T-helper 17 cell (primary cell): ENCODE results near the gene SH3TC1. TPM values are rescaled to one million over a fixed set of nuclear protein-coding genes. Genes with fewer than 3 reads are reported as not detected.
A peak's percentile ranks its signal among the peaks of the same experiment; 100 is the strongest.

Experiments
- ATAC-seq: fragments of 150-1000 bp; cut with Tn5 transposase; 2 replicates; pipeline ENCODE4 v1.10.0; 2021; ENCODE audit warnings: mild to moderate bottlenecking, moderate library complexity
- DNase-seq, 3 donors: peaks; one replicate each; pipeline versions ENCODE4 v3.0.0 to v3.0.0-alpha.2; 2020 to 2021
- H3K9me3 ChIP-seq: one replicate; pipeline ENCODE4 v1.7.0; 2013; ENCODE audit warnings: low read length, mild to moderate bottlenecking; ENCODE audit not compliant: control insufficient read depth, poor library complexity, severe bottlenecking
- H3K27ac Mint-ChIP-seq: one replicate; pipeline ENCODE4 v1.8.0; 2022; ENCODE audit warnings: mild to moderate bottlenecking, moderate library complexity, mixed read lengths
- H3K27me3 Mint-ChIP-seq: one replicate; pipeline ENCODE4 v1.8.0; 2022; ENCODE audit warnings: mixed read lengths
- H3K36me3 Mint-ChIP-seq: one replicate; pipeline ENCODE4 v1.8.0; 2022; ENCODE audit warnings: low read depth, mixed read lengths
- H3K4me1 Mint-ChIP-seq: one replicate; pipeline ENCODE4 v1.8.0; 2022; ENCODE audit warnings: mild to moderate bottlenecking, mixed read lengths
- H3K4me3 Mint-ChIP-seq: one replicate; pipeline ENCODE4 v1.8.0; 2022; ENCODE audit warnings: mild to moderate bottlenecking, moderate library complexity, mixed read lengths
- total RNA-seq, 4 donors: library from RNA in 2 of 4; stranded (reverse) in 2 of 4; gene quantifications; one replicate each; pipeline ENCODE4 v1.2.3 and lab custom pipeline; 2022 to 2026

The SH3TC1 gene
- total RNA-seq, 2 donors from 2014 or later: 134 TPM

DNA sequence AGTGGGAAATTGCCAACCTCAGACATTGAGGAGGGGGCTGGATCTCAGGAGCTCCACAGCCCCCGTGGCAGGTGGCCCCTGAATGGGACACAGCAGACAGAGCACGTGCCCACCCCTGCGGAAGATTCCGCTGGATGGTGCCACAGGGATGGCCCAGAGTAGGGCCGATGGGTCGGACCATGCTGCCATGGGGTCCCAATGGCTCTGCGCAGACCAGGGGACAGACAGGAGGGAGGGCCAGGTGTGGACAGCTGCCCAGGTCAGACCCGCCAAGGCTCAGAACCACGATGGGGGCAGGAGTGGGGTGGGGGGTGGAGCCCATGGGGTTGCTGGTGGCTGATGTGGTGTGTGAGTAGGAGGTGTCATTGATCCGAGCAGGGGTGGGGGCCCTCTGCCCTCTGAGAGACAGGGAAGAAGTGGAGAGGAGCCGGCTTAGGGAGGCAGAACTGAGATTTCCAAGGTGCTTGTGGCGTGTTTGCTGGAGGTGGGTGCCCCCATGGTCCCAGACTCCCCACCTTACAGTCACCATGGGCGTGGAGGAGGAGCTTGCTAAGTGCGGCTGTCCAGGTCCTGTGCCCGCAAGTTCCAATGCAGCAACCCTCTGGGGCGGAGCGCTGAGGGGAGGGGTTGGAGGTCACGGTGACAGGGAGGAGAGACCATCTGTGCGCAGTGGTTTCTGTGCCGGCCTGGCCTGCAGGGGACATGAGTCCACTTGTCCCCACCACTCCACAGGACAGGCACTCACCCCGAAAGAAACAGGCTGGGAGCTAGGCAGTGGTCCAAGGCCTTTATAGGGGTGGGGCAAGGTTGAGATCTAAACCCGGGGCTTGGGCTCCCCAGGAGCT, 12.9 kb downstream of the SH3TC1 start:
- Mint-ChIP-seq H3K27me3 (no peaks in the 10 kb centered on the region), H3K4me1 (peaks cover 2% of the 10 kb centered on the region), H3K4me3 (no peak overlapping the region), H3K36me3 (peaks cover 4% of the 10 kb centered on the region), H3K27ac (peak overlapping the region; percentile 21)
- no peak for ATAC-seq
- H3K9me3 ChIP-seq: no peaks in the 10 kb centered on the region
- DNase-seq: no peak

DNA sequence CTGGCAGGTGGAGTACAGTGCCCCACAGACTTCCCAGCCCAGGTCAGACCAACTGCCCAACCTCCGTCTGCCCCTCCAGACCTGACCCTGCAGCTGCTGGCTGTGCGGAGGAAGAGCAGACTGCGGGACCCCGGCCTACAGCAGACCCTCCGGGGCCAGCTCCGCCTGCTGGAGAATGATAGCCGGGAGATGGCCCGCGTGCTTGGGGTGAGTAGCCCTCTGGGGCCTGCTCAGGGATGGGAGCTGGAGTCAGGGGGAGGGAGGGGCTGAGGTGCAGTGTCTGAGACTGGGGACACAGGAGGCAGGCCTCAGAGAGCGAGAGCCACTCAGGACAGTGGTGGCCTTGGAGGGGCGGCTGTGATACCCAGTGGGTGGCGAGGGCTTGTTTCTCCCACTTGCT, 13.5 kb downstream of the SH3TC1 start:
- H3K4me1 Mint-ChIP-seq: peaks cover 2% of the 10 kb centered on the region
- no peaks in the 10 kb centered on the region for H3K27me3 Mint-ChIP-seq
- H3K36me3 Mint-ChIP-seq: peaks cover under 1% of the 10 kb centered on the region
- no peak for DNase-seq
- no peak overlapping the region for H3K4me3 Mint-ChIP-seq
- no peaks in the 10 kb centered on the region for H3K9me3 ChIP-seq
- ATAC-seq: no peak
- peak overlapping the region; percentile 21 for H3K27ac Mint-ChIP-seq

DNA sequence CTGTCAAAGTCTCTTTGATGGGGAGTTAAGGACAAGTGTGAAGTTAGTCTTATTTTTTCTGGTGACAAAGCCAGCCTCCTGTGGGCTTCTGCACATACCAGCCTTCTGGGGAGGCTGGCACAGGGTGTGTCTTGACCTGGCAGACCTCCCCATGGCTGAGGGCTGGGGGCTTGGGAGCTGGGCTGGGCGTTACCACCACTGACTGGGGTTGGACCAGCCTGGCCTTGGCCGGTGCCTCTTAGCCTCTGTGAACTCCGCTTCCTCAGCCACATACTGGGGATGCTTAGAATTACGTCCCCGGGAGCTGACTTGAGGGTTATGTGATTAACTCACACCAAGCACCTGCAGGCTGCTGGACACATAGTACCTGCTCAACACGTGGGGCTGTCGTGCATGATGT, 14.0 kb downstream of the SH3TC1 start:
- DNase-seq (no peak), ATAC-seq (no peak)
- H3K4me3 Mint-ChIP-seq: no peak overlapping the region
- H3K27ac Mint-ChIP-seq: peak overlapping the region; percentile 83
- no peaks in the 10 kb centered on the region for H3K9me3 ChIP-seq
- H3K4me1 Mint-ChIP-seq: peaks cover 3% of the 10 kb centered on the region
- no peaks in the 10 kb centered on the region for H3K36me3 Mint-ChIP-seq
- no peaks in the 10 kb centered on the region for H3K27me3 Mint-ChIP-seq

DNA sequence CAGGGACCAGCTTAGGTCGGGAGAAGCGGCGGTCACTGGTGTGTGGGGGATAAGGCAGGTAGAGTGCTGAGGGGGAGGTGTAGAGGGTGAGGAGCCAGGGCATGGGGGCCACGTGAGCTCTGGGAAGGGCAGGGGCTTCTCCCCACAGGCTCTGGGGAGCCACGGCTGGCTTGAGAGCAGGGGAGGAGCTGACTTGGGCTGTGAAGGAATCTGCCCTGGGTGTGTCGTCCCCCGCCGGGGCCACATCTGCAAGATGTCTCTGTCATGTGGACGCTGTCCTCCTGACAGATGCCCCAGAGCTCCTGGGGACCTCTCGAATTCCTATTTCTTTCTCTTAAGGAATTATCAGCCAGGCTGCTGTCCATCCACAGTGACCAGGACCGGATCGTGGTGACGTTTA, 15.0 kb downstream of the SH3TC1 start:
- ATAC-seq (no peak), DNase-seq (no peak)
- Mint-ChIP-seq H3K4me1 (peaks cover 4% of the 10 kb centered on the region), H3K27me3 (no peaks in the 10 kb centered on the region), H3K27ac (peak overlapping the region; percentile 83), H3K4me3 (no peak overlapping the region), H3K36me3 (no peaks in the 10 kb centered on the region)
- no peaks in the 10 kb centered on the region for H3K9me3 ChIP-seq

DNA sequence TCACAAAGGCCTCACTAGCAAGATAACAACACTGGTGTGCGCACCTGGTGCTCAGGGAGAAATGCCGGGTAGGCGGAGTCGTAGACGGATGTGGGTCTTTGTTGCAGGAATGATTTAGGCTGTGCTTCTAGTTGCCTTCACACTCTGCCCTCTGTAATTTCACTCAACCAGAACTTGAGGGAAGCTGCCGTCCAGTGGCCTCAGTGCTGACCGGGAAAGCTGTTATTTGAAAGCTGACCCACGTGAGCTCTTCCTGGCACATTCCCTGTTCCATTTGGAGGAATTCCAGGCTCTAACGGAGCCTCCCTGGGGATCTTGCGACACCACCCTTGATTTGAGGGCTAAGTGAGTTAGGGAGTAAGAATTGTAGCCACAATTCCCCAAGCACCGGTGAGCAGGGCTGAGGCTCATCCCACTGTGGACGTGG, 15.9 kb downstream of the SH3TC1 start:
- DNase-seq (no peak), ATAC-seq (no peak)
- peak overlapping the region; percentile 25 for H3K4me3 Mint-ChIP-seq
- peaks cover 3% of the 10 kb centered on the region for H3K36me3 Mint-ChIP-seq
- no peak overlapping the region for H3K27ac Mint-ChIP-seq
- H3K4me1 Mint-ChIP-seq: peaks cover 7% of the 10 kb centered on the region
- H3K9me3 ChIP-seq: no peaks in the 10 kb centered on the region
- H3K27me3 Mint-ChIP-seq: no peaks in the 10 kb centered on the region

DNA sequence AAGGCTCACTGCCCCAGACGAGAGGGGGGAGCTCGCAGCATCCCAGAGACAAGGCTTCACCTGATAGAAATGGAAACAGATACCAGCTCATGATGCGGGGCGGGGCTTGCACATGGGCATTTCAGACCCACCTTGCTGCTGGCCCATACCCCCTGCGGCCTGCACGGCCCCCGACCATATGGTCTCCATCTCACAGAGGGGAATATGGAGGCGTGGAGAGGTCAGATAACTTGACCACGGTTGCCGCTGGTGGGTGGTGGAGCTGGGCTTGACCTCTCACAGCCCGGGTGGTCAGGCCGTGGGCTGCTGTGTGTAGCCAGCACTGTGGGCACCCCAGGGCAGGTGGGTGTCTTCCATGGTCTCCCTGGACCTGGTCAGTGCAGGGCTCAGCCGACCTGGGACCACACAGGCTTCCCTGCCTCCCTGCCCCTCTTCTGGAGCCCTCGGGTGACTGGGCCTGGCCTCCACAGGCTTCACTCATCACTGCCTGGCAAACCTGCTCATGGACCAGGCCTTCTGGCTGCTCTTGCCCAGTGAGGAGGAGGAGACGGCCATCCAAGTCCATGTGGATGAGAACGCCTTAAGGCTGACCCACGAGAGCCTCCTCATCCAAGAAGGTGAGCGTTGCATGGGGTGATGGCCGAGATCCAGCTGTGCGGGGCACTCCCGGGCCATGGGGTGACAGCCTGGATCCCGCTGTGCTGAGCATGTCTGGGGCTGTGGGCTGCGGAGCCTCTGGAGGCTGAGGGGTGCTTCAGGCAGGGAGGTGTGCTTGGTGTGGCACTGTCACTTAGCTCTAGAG, 16.8 kb downstream of the SH3TC1 start:
- Mint-ChIP-seq H3K36me3 (peaks cover 3% of the 10 kb centered on the region), H3K4me1 (peaks cover 15% of the 10 kb centered on the region), H3K27me3 (no peaks in the 10 kb centered on the region), H3K4me3 (no peak overlapping the region), H3K27ac (no peak overlapping the region)
- no peak for ATAC-seq
- DNase-seq: no peak
- no peaks in the 10 kb centered on the region for H3K9me3 ChIP-seq

DNA sequence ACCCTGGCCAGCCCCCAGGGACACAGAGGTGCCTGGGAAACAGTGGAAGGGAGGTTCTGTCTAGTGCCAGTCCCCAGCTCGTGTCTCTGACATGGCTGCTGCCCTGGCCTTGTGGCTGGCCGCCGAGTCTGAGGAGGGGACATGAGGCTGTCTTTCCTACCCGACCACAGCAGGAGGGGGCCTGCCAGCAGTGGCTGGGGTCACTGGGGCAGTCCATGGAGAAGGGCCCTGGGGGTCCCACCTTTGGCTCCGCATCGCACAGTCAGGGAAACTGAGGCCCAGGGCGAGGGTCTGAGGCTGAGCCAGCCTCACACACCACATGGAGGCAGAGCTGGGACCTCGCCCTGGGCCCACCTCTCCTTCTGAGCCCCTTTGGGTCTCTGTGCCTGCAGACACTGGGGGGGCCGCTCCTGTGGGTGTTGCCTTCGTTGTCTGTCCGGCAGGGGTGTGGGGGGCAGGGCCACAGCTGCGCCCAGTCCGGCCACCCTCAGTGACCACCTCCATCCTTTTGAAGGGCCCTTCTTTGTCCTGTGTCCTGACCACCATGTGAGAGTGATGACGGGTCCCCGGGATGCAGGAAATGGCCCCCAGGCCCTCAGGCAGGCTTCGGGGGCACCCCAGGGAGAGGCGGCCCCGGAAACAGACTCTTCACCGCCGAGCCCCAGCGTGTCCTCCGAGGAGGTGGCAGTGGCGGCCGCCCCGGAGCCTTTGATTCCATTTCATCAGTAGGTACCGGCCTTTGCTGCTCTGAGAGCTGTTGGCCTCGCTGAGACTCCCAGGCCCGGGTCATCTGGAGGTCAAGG, 17.6 kb downstream of the SH3TC1 start:
- H3K9me3 ChIP-seq: no peaks in the 10 kb centered on the region
- Mint-ChIP-seq H3K27ac (peak overlapping the region; percentile 91), H3K4me1 (peaks cover 20% of the 10 kb centered on the region), H3K27me3 (no peaks in the 10 kb centered on the region), H3K36me3 (peaks cover 5% of the 10 kb centered on the region), H3K4me3 (no peak overlapping the region)
- ATAC-seq (no peak), DNase-seq (no peak)

DNA sequence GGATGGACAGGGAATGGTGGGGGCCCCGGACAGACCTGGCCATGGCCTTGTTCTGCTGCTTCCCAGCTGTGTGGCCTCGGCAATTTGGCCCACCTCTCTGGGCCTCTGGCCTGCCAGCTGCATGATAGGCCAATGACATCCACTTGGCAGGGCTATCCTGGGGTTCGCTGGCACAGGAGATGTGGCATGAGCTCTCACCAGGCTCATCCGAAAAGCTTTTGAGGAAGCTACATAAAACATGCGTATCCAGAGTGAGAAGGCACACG, 18.1 kb downstream of the SH3TC1 start:
- H3K27ac Mint-ChIP-seq: peak overlapping the region; percentile 91
- peaks cover 5% of the 10 kb centered on the region for H3K36me3 Mint-ChIP-seq

DNA sequence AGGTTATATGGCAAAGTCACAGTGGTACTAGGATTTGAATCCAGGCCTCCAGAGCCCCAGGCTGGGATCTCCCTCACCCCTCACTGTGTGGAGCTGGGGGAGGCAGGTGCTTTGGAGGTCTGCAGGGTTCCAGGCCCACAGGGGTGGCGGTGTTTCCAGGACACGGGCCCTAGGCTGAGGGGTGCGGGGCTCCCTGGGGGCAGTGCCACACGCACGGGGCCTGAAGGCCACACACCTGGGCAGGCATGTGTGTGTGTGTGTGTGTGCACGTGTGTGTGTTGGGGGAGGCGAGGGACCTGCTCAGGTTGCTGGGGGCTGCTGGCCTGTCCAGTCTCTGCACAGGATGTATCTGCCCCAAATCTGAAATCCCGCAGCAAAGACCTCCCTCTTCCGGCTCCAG, 18.8 kb downstream of the SH3TC1 start:
- H3K9me3 ChIP-seq: no peaks in the 10 kb centered on the region
- no peak for DNase-seq
- H3K4me3 Mint-ChIP-seq: no peak overlapping the region
- peaks cover 24% of the 10 kb centered on the region for H3K4me1 Mint-ChIP-seq
- H3K36me3 Mint-ChIP-seq: peaks cover 8% of the 10 kb centered on the region
- H3K27ac Mint-ChIP-seq: peak overlapping the region; percentile 91
- no peaks in the 10 kb centered on the region for H3K27me3 Mint-ChIP-seq
- ATAC-seq: no peak

More for the DNA sequence above, 18.1 kb downstream of the SH3TC1 start:
- no peaks in the 10 kb centered on the region for H3K9me3 ChIP-seq
- Mint-ChIP-seq H3K27me3 (no peaks in the 10 kb centered on the region), H3K4me1 (peaks cover 24% of the 10 kb centered on the region), H3K4me3 (no peak overlapping the region)
- DNase-seq (no peak), ATAC-seq (no peak)

DNA sequence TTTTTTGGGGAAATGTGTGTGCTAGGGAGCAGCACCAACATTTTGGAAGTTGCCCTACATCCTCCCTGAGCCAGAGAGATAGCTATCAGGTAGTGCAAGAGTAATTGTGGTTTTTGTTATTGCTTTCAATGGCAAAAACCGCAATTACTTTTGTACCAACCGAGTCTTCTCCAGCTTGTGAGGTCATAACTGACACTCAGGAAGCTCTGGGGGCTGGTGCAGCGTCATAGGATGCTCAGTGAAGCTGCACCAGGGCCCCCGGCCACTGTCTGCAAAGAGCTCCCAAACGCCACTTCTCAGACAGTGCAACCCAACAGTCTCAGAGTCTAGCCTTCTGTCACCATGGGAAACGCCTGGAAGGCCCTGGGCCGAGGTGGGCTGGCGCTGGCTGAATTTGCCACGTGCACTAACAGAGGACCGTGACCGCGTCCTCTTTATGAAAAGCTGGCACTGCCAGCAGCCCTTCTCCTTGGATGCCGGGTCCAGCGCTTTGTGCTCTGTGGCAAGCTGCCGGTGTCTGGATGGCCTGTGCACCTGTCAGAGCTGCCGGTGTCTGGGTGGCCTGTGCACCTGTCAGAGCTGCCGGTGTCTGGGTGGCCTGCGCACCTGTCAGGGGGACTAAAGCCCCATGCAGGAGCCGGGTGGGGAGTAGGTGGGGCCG, 19.4 kb downstream of the SH3TC1 start:
- DNase-seq (peak in 1 of 3 donors; percentile 26), ATAC-seq (peak; percentile 55)
- H3K36me3 Mint-ChIP-seq: peaks cover 8% of the 10 kb centered on the region
- H3K9me3 ChIP-seq: no peaks in the 10 kb centered on the region
- peaks cover 24% of the 10 kb centered on the region for H3K4me1 Mint-ChIP-seq
- peak overlapping the region; percentile 91 for H3K27ac Mint-ChIP-seq
- peak overlapping the region; percentile 12 for H3K4me3 Mint-ChIP-seq
- H3K27me3 Mint-ChIP-seq: no peaks in the 10 kb centered on the region

DNA sequence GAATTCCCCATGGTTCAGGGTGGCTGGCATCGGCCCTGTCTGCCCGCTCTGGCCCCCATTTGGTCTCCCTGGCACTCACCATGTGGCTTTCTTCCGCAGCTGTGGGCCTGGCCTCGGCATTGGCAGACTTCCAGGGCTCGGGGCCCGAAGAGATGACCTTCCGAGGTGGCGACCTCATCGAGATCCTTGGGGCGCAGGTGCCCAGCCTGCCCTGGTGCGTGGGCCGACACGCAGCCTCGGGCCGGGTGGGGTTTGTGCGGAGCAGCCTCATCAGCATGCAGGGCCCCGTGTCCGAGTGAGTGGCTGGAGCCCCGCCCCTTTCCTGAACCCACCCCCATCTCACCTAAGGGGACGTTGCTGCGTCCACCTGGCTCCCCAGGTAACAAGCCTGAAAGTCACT, 20.1 kb downstream of the SH3TC1 start:
- peak overlapping the region; percentile 91 for H3K27ac Mint-ChIP-seq
- H3K9me3 ChIP-seq: no peaks in the 10 kb centered on the region
- H3K4me1 Mint-ChIP-seq: peaks cover 28% of the 10 kb centered on the region
- no peak overlapping the region for H3K4me3 Mint-ChIP-seq
- no peaks in the 10 kb centered on the region for H3K27me3 Mint-ChIP-seq
- DNase-seq (no peak), ATAC-seq (no peak)
- H3K36me3 Mint-ChIP-seq: peaks cover 11% of the 10 kb centered on the region

DNA sequence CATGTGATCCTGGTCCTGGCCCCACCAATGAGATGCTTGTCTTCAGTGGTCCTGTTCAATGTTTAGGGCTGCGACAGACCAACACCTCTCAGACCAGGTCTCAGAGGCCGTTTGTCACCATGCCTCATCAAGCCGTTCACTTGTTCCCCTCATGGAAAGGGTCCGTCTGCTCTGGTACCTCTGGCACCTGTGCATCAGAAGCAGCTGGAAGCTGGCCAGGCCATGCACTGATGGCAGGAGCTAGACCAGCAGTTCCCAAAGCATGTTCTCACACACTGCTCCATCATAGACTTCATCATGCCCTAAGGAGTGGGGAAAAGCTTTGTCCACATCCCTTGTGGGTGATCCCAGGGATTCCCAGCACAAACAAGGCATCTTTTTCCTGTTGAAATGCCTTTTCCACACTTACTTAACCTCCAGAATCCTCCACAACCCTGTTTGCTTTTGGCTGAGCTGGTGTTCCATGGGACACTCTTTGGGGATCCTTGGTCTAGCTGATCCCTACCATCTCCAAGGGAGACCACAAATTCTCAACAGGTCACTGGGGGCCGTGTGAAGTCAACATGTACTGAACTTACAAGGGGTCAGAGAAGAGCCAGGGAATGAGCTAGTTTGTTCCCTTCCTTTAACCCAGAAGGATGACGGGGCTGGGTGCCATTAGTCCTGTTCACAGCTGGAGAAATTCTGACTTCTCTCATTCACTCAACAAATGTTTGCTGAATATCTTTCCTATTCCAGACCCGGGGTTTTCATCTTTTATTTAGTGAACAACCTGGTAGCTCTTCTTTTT, 21.8 kb downstream of the SH3TC1 start:
- Mint-ChIP-seq H3K4me3 (peak overlapping the region; percentile 51), H3K27me3 (no peaks in the 10 kb centered on the region), H3K27ac (peak overlapping the region; percentile 91), H3K36me3 (peaks cover 11% of the 10 kb centered on the region), H3K4me1 (peaks cover 28% of the 10 kb centered on the region)
- no peaks in the 10 kb centered on the region for H3K9me3 ChIP-seq
- no peak for DNase-seq
- ATAC-seq: no peak
